ENCODE data around the gene PPIE. TPM values are rescaled to one million over a fixed set of nuclear protein-coding genes. Genes with fewer than 3 reads are reported as not detected.
A peak's percentile ranks its signal among the peaks of the same experiment; 100 is the strongest.
"Not testable (repeated sequence)": the region's sequence is repeated elsewhere in the genome, so short reads cannot be mapped to it uniquely, and the experiment has no call there.

The PPIE gene
- total RNA-seq, 1 donor from 2014 or later, result 16.6 TPM

DNA sequence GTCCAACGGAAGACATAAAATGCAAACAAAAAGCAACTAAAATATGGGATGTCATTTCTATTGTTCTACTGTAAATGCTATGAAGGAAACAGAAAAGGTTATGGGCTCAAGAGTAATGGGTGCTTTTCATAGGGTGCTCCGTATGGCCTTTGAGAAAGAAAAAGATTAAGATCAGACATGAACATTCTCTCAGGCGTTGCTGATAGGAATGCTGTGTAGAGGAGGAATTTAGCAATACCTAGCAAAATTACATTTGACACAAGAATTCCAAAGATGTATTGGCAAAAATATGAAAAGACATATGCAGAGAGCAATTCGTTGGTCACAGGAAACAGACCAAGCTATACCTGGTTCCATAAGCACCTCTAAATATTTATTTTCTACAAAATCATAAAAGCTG is 38.2 kb downstream of the PPIE start:
- DNase-seq (ENCODE audit: low spot score), result no peak
- no peak for ATAC-seq

DNA sequence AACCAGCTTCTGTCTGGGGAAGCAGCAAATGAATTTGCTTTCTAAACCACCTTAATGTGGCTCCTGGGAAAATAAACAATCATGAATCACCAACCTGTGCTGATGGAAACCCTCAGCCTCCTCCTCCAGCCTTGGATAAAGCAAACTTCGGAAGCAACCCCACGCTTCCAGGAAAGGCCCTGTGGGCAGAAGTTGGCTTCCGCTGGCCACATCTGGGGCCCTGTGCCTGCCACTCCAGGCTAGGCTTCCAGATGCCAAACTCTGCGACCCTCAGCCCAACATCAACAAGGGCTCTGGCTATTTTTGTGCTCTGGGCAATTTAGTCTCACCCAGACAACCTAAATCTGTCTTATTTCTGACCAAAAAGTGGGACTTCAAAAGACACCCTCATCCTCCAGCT is 38.6 kb downstream of the PPIE start:
- DNase-seq (ENCODE audit: low spot score), result no peak

DNA sequence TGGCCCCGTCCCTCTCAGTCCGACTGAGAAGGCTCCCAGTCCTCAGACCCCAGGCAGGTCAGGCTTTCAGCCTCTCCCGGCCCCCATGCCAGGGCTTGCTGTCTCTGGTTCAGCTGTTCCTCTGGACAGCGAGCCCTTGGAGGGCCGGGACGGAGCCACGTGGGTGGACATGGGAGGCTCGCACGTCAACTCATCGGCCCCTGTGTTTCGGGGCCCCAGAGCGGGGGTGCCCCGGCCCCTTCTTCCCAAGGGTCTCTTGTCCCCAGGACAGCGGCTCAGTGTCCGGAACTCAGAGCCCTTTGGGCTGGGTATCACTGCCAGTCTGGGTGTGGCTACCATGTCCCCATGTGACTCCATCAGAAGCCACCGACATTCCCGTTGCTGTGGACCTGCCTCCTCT is 39.2 kb downstream of the PPIE start:
- not testable (repeated sequence) for ATAC-seq; DNase-seq (ENCODE audit: low spot score)

More for the DNA sequence above, 38.6 kb downstream of the PPIE start:
- ATAC-seq, result no peak

DNA sequence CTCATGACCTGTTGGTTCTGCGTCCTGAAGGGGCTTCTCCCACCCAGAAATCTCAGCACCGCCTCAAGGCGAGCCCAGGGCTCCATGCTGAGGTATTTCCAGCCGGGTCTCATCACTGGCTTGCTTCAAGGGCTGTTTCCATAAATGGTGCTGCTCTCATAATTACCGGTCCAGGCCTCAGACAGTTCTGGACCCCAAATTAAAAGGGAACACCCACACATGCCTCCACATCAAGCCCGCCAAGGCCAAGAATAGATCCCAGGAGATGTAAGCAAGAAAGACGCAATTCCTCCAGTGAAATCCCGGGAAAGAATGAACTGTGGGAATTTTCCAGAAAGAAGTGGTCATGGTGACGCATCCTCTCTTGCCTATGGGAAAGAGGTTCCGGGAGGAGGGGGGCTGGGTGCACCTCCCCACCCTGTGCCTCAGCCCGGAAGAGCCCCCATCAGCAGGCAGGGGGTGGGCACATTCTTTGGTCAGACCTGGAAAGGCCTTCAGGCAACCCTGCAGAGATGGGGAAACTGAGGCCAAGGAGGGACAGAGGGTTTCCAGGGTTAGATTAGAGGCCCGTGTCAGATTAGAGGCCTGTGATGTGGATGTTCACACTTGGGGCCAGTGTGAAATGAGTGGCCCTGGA is 39.9 kb downstream of the PPIE start:
- not testable (repeated sequence) for DNase-seq (ENCODE audit: low spot score); ATAC-seq

DNA sequence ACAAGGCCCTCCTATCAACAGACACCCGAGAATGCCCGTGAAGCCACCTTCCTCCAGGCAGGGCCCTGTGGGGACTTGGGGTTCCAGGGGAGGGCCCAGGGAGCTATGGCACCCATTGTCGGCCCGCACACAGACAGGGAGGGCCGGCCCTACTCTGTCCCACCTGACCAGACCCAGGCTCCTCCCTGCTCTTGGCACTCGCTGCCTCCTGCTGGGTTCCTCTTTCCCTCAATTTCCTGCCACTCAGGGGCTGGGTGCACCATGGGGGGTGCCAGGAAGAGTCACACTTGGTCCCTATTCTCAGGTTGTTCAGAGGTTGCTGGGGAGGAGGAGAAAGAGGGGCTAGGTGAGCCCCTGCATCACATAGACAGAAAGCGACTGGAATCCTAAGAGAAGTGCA is 40.5 kb downstream of the PPIE start:
- ATAC-seq (no peak), DNase-seq (ENCODE audit: low spot score) (no peak)

DNA sequence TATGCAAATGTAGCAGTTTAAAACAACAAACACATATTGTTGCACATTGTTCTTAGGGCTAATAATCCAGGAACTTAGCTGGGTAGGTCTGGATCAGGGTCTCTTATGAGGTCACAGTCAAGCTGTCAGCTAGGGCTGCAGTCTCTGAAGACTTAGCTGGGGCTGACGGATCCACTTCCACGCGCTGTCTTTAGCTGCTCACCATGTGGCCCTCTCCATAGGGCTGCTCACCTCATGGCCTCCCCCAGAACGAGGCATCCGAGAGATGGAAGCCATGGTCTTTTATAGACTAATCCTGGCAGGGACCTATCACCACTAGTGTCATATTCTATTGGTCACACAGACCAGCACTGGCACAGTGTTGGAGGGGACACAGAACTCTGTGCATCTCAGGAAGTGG is 41.1 kb downstream of the PPIE start:
- DNase-seq (ENCODE audit: low spot score), result no peak
- no peak for ATAC-seq

DNA sequence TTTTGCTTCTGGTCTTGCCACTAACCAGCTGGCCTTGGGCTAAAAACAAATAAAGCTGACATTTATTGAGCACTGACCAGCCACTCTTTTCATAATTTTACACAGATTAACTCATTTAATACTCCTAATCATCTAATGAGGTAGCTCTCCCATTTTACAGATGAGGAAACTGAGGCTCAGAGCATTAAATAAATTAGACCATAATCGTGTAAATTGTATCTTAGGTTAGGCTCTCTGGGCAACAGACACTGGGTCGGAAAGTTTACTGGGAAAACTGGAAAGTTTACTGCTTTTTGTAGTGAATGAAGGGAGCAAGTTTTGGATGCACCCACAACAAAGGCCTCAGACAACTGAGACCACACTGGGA is 42.6 kb downstream of the PPIE start:
- no peak for DNase-seq (ENCODE audit: low spot score)
- ATAC-seq, result no peak

DNA sequence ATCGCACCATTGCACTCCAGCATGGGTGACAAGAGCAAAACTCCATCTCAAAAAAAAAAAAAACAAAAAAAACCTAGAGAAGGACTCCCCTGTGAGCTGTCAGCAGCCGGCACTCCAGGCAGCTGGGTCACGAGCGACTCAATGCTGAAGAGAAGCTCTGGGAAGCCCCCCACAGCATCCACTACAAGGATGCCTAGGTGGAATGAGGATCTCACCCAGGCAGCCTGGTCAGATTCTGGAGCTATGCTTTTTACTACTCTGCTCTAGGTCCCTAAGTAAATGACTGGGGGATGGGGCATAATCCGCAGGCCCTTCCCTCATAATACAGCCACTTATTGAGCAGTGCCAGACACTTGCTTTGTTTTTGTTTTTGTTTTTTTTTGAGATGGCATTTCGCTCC is 43.4 kb downstream of the PPIE start:
- DNase-seq (ENCODE audit: low spot score), result no peak
- no peak for ATAC-seq

DNA sequence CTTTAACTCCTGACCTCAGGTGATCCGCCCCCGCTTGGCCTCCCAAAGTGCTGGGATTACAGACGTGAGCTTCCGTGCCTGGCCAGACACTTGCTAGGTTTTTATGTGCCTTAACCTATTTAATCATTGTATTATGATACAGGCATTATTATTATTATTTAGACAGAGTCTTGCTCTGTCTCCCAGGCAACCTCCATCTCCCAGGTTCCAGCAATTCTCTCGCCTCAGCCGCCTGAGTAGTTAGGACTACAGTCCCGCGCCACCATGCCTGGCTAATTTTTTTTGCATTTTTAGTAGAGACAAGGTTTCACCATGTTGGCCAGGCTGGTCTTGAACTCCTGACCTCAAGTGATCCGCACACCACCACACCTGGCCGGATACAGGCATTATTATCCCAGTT is 44.0 kb downstream of the PPIE start:
- not testable (repeated sequence) for DNase-seq (ENCODE audit: low spot score); ATAC-seq

DNA sequence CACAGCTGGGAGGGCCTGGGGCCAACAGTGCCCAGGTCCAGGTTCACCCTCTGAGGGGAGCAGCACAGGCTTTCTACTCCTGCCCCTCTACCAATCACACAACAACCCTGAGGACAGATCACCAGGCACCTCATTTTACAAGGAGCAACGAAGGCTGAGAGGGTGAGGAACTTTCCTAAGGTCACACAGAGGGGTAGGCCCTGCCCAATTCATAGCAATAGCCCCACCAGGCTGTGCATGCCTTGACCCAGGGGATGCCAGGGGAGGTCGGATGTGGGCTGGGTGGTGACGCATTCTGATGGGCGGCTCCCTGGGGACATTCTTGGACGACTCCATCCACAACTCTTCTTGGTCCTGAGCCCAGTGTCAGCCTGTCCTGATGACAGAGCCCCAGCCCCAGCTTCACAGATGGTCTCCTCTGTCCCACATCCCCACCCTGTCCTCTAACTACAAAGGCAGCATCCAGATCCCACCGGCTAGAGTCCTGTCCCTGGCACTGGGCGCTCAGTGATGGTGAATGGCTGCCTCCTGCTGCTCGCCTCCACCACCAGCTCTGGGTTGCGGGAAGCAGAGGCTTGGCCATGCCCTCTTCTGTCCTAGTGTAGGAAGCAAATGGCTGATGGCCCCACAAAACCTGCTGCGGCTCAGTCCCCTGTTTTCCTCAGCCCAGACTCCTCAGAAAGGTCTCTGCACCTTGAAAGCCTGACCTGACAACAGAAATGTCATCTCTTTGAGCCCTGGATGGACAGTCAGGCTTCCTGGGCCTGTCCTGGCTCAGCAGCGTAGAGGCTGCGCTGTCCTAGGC is 47.8 kb downstream of the PPIE start:
- not testable (repeated sequence) for ATAC-seq; DNase-seq (ENCODE audit: low spot score)

DNA sequence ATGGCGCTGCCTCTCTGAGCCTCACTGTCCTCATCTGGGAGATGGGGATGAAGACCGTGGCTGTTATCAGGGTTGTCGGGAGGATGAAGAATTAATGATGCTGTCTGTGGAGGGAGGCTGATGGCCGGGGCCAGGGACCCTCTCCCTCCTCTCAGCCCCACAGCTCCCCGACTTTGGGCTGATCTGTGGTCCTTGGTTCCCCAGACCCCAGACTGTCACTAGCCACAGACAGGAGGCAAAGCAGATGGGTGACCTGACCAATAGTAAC is 48.4 kb downstream of the PPIE start:
- not testable (repeated sequence) for ATAC-seq; DNase-seq (ENCODE audit: low spot score)

DNA sequence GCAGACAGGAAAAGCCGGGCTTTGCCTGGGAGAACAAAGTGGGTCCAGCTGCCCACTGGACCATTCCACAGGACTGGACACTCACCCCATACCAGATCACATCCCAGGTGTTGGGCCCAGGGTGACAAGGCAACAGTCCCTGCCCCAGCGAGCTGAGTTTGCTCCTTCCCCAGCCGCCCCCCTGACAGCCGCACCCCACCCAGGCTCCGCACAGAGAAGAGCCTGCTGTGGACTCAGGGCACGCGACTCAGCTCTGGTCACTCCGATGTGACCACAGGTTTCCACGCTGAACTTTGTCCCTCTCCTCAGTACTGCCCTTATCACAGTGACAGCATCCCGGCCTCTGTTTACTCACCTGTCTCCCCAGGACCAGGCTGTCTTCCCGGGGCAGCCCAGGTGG is 48.8 kb downstream of the PPIE start:
- peak; percentile 15 for ATAC-seq
- no peak for DNase-seq (ENCODE audit: low spot score)

DNA sequence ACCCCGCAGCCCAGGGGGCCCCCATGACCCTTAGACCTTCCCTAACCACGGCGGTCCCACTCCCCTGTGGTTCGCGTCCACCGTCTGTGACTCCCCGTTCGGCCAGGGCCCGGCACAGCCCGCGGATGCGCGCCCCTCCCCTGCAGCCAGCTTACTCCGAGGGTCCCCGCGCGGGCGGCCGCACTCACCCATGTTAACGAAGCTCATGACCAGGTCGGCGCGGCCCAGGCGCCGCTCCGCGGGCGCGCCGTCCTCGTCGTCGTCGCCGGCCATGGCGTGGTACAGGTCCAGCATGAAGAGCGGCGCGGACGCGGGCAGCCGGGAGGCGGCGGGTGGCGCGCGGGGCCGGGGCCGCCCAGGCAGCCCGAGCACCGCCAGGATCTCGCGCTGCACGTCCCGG is 49.3 kb downstream of the PPIE start:
- DNase-seq (ENCODE audit: low spot score); ATAC-seq: not testable (repeated sequence)

DNA sequence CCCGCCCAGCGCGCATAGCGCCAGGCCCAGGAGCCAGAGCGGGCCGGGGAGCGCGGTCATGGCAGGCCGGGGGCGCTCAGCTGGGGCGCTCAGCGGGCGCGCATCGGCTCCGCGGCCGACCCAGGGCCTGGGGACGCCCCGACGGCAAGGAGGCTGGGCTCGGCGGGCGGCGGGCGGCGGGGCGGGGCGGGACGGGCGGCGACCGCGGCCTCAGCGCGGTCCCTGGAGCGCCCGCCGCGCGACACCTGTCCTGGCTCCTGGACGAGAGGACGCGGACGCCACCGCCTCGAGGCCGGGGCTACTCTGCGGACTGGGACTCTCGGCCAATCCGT is 49.7 kb downstream of the PPIE start:
- no peak for DNase-seq (ENCODE audit: low spot score)
- no peak for ATAC-seq

DNA sequence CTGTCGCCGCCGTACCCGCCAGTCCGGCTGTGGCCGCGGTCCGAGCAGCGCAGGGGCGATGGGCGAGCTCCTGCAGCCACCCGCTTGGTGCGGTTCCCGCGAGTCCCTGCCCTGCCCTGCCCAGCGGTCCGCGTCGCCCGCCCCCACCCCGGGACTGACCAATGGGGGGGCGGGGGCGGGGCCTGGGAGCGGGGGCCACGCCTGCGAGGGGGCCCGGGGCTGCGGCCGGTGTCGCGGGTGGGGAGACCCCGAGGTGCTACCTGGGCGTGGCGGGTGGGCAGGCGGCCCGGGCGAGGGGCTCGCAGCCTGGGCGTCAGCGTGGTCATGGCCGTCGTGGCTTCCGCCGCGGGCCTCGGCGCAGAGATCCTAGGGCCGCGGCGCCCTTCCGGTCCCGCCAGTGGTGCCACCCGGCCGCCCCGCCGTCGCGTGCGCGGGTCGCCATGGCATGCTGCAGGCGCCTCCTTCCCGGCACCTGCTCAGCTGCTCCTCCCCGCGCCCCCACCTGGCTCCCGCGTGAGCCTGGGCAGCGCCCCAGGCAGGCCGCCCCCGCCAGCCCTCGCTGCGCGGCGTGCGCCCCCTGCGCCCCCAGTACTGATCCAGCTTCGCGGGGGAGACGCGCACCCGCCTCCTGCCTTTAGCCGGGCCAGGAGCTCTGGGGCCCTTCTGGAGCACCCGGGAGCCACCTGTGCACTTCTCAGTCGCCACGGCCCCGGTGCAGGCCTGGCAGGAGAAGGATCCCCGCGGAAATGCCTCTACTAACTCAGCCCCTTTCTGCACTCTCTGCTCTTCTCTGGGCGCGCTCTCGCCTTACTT is 50.3 kb downstream of the PPIE start, which contains the start of gene BMP8B:
TSS of gene BMP8B (minus strand) at position 108 of the 813 bp plus-strand sequence. CDS start 380 bp downstream, outside the sequence.
- ATAC-seq, result peak; percentile 84
- DNase-seq (ENCODE audit: low spot score), result peak; percentile 51

DNA sequence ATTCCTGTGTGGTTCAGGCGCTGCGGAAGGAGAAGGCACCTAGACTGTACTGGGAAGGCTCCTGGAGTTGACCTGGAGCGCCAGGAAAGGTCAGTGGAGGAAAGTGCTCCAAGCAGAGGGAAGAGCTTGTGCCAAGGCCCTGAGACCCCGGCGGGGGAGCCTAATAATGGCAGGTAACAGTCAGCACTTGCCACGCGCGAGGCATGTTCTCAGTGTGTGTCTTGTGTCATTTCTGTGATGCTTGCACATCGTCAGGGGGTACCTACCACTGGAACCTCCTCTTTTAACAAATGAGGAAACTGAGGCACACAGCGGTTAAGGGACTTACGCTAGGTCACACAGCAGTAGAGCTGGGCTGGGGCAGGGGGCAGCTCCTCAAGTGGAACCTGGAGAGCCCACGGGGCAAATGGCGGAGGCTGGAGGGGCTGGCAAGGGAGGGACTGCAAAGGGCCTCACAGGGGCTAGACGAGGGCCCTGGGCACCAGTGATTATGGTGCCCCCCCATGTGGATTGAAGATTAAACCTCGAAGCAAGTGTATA is 51.0 kb downstream of the PPIE start:
- ATAC-seq (no peak), DNase-seq (ENCODE audit: low spot score) (peak; percentile 38)

DNA sequence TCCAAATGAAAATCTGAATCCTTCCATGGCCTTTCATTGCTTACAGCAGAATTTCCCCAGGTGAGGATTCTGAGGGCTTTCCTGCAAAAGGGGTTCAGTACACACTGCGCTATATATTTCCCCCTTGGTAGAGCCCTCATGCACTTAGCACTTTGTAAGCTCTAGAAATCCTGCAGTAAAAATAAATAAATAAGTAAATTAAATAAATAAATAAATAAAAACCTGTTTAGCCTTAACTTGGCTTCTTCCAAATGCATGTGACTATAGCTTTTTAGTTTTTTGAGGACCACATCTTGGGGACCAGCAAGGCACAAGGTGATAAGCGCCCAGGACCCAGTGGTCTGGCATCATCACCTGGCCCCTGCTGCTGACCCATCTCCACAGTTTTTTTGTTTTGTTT is 53.2 kb downstream of the PPIE start:
- ATAC-seq (no peak), DNase-seq (ENCODE audit: low spot score) (no peak)

DNA sequence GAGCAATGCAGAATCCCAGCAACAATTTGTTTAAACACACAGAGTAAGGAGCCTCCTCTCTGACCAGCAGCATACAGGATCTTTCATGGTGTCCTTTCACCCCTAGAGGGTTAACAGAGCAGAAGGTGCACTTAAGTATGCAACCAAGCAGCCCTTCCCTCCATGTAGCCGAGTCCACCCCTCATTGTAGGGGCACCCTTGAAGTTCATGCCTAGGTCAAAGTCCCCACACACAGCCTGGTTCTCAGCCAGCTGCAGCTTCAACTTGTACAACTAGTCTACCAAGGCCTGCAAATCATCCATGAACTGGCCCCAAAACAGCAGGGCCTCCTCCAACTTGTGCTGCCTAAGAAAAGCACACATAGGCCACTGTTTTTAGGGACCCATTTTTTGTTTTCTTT is 57.0 kb downstream of the PPIE start:
- ATAC-seq (peak; percentile 12), DNase-seq (ENCODE audit: low spot score) (no peak)

DNA sequence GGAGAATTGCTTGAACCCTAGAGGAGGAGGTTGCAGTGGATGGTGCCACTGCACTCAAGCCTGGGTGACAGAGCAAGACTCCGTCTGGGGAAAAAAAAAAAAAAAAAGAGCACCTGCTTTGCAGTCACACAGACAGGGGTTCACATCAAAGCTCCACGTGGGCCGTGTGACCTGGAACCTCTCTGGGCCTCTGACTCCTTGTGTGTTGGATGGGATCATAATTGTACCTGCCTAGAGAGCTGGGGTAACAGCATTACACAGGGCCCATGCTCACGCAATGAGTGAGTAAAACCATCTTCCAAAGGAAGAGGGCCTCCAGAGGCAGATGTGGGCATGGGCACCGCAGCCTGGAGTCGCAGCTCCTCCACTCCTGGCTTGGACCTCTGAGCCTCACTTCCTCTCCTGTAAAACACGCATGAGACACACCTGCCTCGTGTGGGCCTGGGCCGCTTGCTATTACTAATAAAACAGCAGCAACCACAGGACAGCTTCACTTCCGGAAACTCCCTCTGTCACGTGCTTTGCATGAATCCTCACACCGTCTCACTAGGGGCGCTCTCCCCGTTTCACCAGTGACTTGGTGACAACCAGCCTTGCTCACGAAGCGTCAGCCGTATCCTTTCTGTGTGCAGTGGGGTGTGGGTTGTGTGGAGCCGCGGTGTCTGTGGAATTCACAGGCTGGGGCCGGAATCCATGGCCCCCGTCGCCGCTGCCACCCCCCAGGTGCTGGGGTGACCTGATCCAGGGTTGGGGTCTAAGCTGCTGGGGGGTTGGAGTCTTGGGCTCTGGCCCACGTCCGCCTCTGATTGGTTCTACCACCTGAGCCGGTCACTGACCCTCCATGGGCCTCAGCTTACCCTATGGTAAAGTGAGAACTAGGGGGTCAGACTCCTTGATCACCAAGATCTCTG is 60.4 kb downstream of the PPIE start:
- peak; percentile 64 for DNase-seq (ENCODE audit: low spot score)
- peak; percentile 82 for ATAC-seq

DNA sequence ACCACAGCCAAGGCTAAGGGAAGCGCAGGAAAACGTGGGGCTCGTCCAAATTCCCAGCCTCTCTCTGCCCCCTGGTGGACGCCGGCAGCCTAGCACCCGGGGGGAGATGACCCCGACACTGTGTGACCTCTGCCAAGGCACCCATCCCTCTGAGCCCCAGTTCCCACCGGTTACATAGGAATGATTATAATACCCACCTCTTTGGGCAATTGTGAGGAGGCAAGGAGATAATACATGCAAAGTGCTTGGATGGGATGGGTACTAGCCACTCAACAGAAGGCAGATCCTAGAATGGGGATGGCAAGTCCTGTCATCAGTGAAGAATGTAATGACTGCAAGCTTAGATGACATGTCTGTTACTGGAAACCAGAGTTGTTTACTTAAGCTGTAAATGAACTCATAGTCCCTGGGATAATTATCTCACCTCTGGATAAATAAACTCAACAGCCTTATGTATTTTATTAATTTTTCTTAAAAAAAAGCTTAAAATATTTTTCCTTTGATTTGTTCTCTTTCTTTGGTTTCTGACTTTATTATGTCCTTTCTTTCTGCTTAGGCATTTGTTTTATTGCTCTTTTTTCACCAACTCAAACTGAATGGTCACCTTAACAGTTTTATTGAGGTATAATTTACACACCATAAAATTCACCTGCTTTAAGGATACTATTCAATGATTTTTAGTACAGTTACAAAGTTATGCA is 61.2 kb downstream of the PPIE start:
- DNase-seq (ENCODE audit: low spot score) (peak; percentile 72), ATAC-seq (peak; percentile 98)

All from left lobe of liver (tissue), 2 donors.